GM18511 (cell line): ENCODE data around the gene HES4.
"Not testable (repeated sequence)": the region's sequence is repeated elsewhere in the genome, so short reads cannot be mapped to it uniquely, and the experiment has no call there.

Experiments
- ATAC-seq: cut with Tn5 transposase; IDR thresholded peaks from one replicate; pipeline ENCODE4 v1.9.1; 2021; ENCODE audit warnings: mild to moderate bottlenecking, moderate library complexity; ENCODE audit not compliant: unreplicated experiment

HES4 gene

GRCh38 chr1:1000357-1001056, 610 bp upstream of the HES4 start:
- ATAC-seq: peak; percentile 23

- no peak for ATAC-seq
These were observed 737 bp downstream of the HES4 start for GRCh38 chr1:998995-999724.

- ATAC-seq: no peak
These were observed 1.2 kb downstream of the HES4 start for GRCh38 chr1:998745-998994.

GRCh38 chr1:997993-998744, 1.7 kb downstream of the HES4 start:
- no peak for ATAC-seq

GRCh38 chr1:997713-997992, 2.2 kb downstream of the HES4 start:
- ATAC-seq: no peak

GRCh38 chr1:996851-997712, 2.8 kb downstream of the HES4 start:
- ATAC-seq: no peak

GRCh38 chr1:995665-996633, 3.9 kb downstream of the HES4 start:
- ATAC-seq: no peak

GRCh38 chr1:994546-994945, 5.4 kb downstream of the HES4 start:
- ATAC-seq: not testable (repeated sequence)

- no peak for ATAC-seq
These were observed 6.4 kb downstream of the HES4 start for GRCh38 chr1:993379-993995.

- ATAC-seq: no peak
These were observed 7.5 kb downstream of the HES4 start for GRCh38 chr1:992362-992761.

GRCh38 chr1:991895-992294, 8.0 kb downstream of the HES4 start:
- no peak for ATAC-seq

GRCh38 chr1:991275-991674, 8.6 kb downstream of the HES4 start:
- ATAC-seq: not testable (repeated sequence)

GRCh38 chr1:988061-988460, 11.8 kb downstream of the HES4 start:
- not testable (repeated sequence) for ATAC-seq

- ATAC-seq: no peak
These were observed 14.8 kb downstream of the HES4 start for GRCh38 chr1:985126-985525.

- ATAC-seq: no peak
These were observed 15.5 kb downstream of the HES4 start for GRCh38 chr1:984476-984814.

GRCh38 chr1:983798-984475, 16.0 kb downstream of the HES4 start:
- no peak for ATAC-seq

- ATAC-seq: no peak
These were observed 17.0 kb downstream of the HES4 start for GRCh38 chr1:982765-983436.

GRCh38 chr1:981955-982558, 17.8 kb downstream of the HES4 start, which contains the start of gene PERM1:
PERM1 (minus strand) TSS chr1:982093; CDS start chr1:981029, 1,064 bp downstream.
- ATAC-seq: no peak
